ENCODE results near the gene UGGT2.

UGGT2 gene

GRCh38 chr13:95920485-95920884 lies 132.7 kb downstream of the UGGT2 start:
- TF ChIP-seq CTCF (IDR thresholded peaks at IDR 0.05), result no peak

- no peak for TF ChIP-seq CTCF (IDR thresholded peaks at IDR 0.05)
Measured at GRCh38 chr13:95918860-95919259, 134.3 kb downstream of the UGGT2 start.

- no peak for TF ChIP-seq CTCF (IDR thresholded peaks at IDR 0.05)
Measured at GRCh38 chr13:95914991-95915501, 138.2 kb downstream of the UGGT2 start.

GRCh38 chr13:95906999-95907398 lies 146.2 kb downstream of the UGGT2 start:
- TF ChIP-seq CTCF (IDR thresholded peaks at IDR 0.05), result no peak

GRCh38 chr13:95903569-95903968 lies 149.6 kb downstream of the UGGT2 start:
- no peak for TF ChIP-seq CTCF (IDR thresholded peaks at IDR 0.05)

GRCh38 chr13:95902741-95903140 lies 150.5 kb downstream of the UGGT2 start:
- no peak for TF ChIP-seq CTCF (IDR thresholded peaks at IDR 0.05)

GRCh38 chr13:95898256-95898655 lies 154.9 kb downstream of the UGGT2 start:
- TF ChIP-seq CTCF (IDR thresholded peaks at IDR 0.05), result no peak

GRCh38 chr13:95896301-95896700 lies 156.9 kb downstream of the UGGT2 start:
- no peak for TF ChIP-seq CTCF (IDR thresholded peaks at IDR 0.05)
